WTC11 (cell line): ENCODE measurements around the gene NUDT8. TPM values are rescaled to one million over a fixed set of nuclear protein-coding genes. Genes with fewer than 3 reads are reported as not detected.

Experiments
- ATAC-seq: fragments of 200-7000 bp; cut with Tn5 transposase; 2 replicates; pipeline ENCODE4 v1.10.0; 2021; ENCODE audit warnings: mild to moderate bottlenecking, moderate library complexity
- CTCF ChIA-PET: fragments of 300-600 bp; sonication (Branson Sonifier 250); formaldehyde crosslinking; loops from one replicate; lab custom pipeline; 2021; ENCODE audit warnings: antibody characterized with exemption; lab: Charles Lee
- POLR2A ChIA-PET: fragments of 350-600 bp; sonication (Branson Sonifier 250); formaldehyde crosslinking; loops from one replicate; lab custom pipeline; 2021; ENCODE audit warnings: antibody characterized with exemption; lab: Charles Lee
- DNase-seq: peaks from one replicate; pipeline ENCODE4 v3.0.0; 2021; ENCODE audit warnings: low spot score
- H3K27ac Mint-ChIP-seq: 2 replicates; pipeline ENCODE4 v1.8.0; 2021; ENCODE audit warnings: mixed read lengths
- H3K27me3 Mint-ChIP-seq: 2 replicates; pipeline ENCODE4 v1.8.0; 2021; ENCODE audit warnings: low read depth, mild to moderate bottlenecking, moderate library complexity, mixed read lengths
- H3K36me3 Mint-ChIP-seq: 2 replicates; pipeline ENCODE4 v1.8.0; 2021; ENCODE audit warnings: mixed read lengths
- H3K4me1 Mint-ChIP-seq: 2 replicates; pipeline ENCODE4 v1.8.0; 2022; ENCODE audit warnings: mixed read lengths
- H3K4me3 Mint-ChIP-seq: 2 replicates; pipeline ENCODE4 v1.8.0; 2021; ENCODE audit warnings: mild to moderate bottlenecking, moderate library complexity, mixed read lengths
- H3K9me3 Mint-ChIP-seq: 2 replicates; pipeline ENCODE4 v1.8.0; 2021; ENCODE audit warnings: mixed read lengths
- AFF4 ChIP-seq: sonication (generic); formaldehyde crosslinking; IDR thresholded peaks from 2 replicates; pipeline ENCODE4 v1.8.1; 2023; ENCODE audit warnings: mild to moderate bottlenecking, missing genetic modification reagents, borderline replicate concordance
- ATF2 ChIP-seq: sonication (generic); formaldehyde crosslinking; IDR thresholded peaks from 2 replicates; pipeline ENCODE4 v1.8.1; 2022; ENCODE audit warnings: low read depth, missing genetic modification reagents, borderline replicate concordance
- CREB1 ChIP-seq: sonication (generic); formaldehyde crosslinking; IDR thresholded peaks from 2 replicates; pipeline ENCODE4 v1.8.0; 2023; ENCODE audit warnings: mild to moderate bottlenecking, missing genetic modification reagents
- CREM ChIP-seq: sonication (generic); formaldehyde crosslinking; IDR thresholded peaks from 2 replicates; pipeline ENCODE4 v1.8.1; 2022; ENCODE audit warnings: mild to moderate bottlenecking, missing genetic modification reagents, moderate library complexity
- ERG ChIP-seq: fragments of 250-450 bp; sonication (Bioruptor Pico); IDR thresholded peaks from 2 replicates; pipeline ENCODE4 v1.8.0; 2021; ENCODE audit warnings: mild to moderate bottlenecking
- GTF2I ChIP-seq: fragments of 250-450 bp; sonication (Bioruptor Pico); conservative IDR thresholded peaks from 2 replicates; pipeline ENCODE4 v1.4.0; 2021; ENCODE audit warnings: mild to moderate bottlenecking
- HMGXB4 ChIP-seq: sonication (generic); formaldehyde crosslinking; IDR thresholded peaks from 2 replicates; pipeline ENCODE4 v1.8.1; 2023; ENCODE audit warnings: mild to moderate bottlenecking, moderate library complexity, missing genetic modification reagents
- MXD4 ChIP-seq: fragments of 250-450 bp; sonication (Bioruptor Pico); IDR thresholded peaks from 2 replicates; pipeline ENCODE4 v1.8.0; 2021; ENCODE audit warnings: mild to moderate bottlenecking, moderate library complexity, borderline replicate concordance
- OVOL2 ChIP-seq: fragments of 250-450 bp; sonication (Bioruptor Pico); IDR thresholded peaks from 2 replicates; pipeline ENCODE4 v1.9.0; 2021; ENCODE audit warnings: mild to moderate bottlenecking, borderline replicate concordance
- RELA ChIP-seq: sonication (generic); formaldehyde crosslinking; IDR thresholded peaks from 2 replicates; pipeline ENCODE4 v1.8.1; 2022; ENCODE audit warnings: missing genetic modification reagents, mild to moderate bottlenecking, borderline replicate concordance
- TEAD1 ChIP-seq: sonication (generic); formaldehyde crosslinking; IDR thresholded peaks from 2 replicates; pipeline ENCODE4 v1.8.0; 2022; ENCODE audit warnings: mild to moderate bottlenecking, missing genetic modification reagents
- TEAD4 ChIP-seq: sonication (generic); formaldehyde crosslinking; IDR thresholded peaks from 2 replicates; pipeline ENCODE4 v1.8.0; 2022; ENCODE audit warnings: mild to moderate bottlenecking, missing genetic modification reagents
- TP53 ChIP-seq: sonication (generic); formaldehyde crosslinking; IDR thresholded peaks from 2 replicates; pipeline ENCODE4 v1.8.1; 2023; ENCODE audit warnings: mild to moderate bottlenecking, missing genetic modification reagents
- ZBTB43 ChIP-seq: sonication (generic); formaldehyde crosslinking; IDR thresholded peaks from 2 replicates; pipeline ENCODE4 v1.8.1; 2023; ENCODE audit warnings: mild to moderate bottlenecking, missing genetic modification reagents
- ZNF317 ChIP-seq: sonication (generic); formaldehyde crosslinking; IDR thresholded peaks from 2 replicates; pipeline ENCODE4 v1.8.1; 2023; ENCODE audit warnings: low read depth, mild to moderate bottlenecking, moderate library complexity, missing genetic modification reagents, borderline replicate concordance
- ZNF425 ChIP-seq: fragments of 250-450 bp; sonication (Bioruptor Pico); conservative IDR thresholded peaks from 2 replicates; pipeline ENCODE4 v1.9.0; 2021; ENCODE audit warnings: mild to moderate bottlenecking
- ZNF512 ChIP-seq: sonication (generic); formaldehyde crosslinking; IDR thresholded peaks from 2 replicates; pipeline ENCODE4 v1.8.1; 2022; ENCODE audit warnings: missing genetic modification reagents, borderline replicate concordance
- total RNA-seq: library from RNA; stranded (reverse); gene quantifications from 3 replicates; pipeline ENCODE4 v1.2.3, GENCODE V29; 2021

NUDT8 gene
- total RNA-seq, 1 experiment from 2014 or later = 8.3 TPM

- Mint-ChIP-seq H3K4me1 (no peaks in the 10 kb centered on the region), H3K4me3 (no peak overlapping the region), H3K9me3 (peaks cover 34% of the 10 kb centered on the region), H3K36me3 (peaks cover 30% of the 10 kb centered on the region), H3K27me3 (no peaks in the 10 kb centered on the region; the same call in 1 of the 2 replicates), H3K27ac (no peak overlapping the region)
- CTCF ChIA-PET = interaction anchor here (1.8 kb wide), 1 partner anchor 11 kb away, joined by 5 read pairs; no protein-coding TSS in a partner anchor
- POLR2A ChIA-PET = no interaction called here
- DNase-seq = peak; percentile 7
- ATAC-seq = no peak
- TF ChIP-seq MXD4 (CRISPR knock-in tag) (no peak), RELA (CRISPR knock-in tag) (no peak), HMGXB4 (CRISPR knock-in tag) (no peak), ZBTB43 (no peak), ATF2 (CRISPR knock-in tag) (no peak), TEAD4 (CRISPR knock-in tag) (no peak)
- TF ChIP-seq, all 79 proteins: peak for 0
Measured at GRCh38 chr11:67656278-67656922, 26.7 kb upstream of the NUDT8 start.

- ChIA-PET POLR2A (no interaction called here), CTCF (interaction anchor here (1.0 to 1.8 kb wide), 2 partner anchors 9 to 40 kb away, joined by 4 to 5 read pairs; no protein-coding TSS in a partner anchor)
- TF ChIP-seq ERG (CRISPR knock-in tag) (no peak), ZNF512 (no peak), TEAD4 (CRISPR knock-in tag) (no peak), AFF4 (CRISPR knock-in tag) (no peak), GTF2I (no peak), TP53 (CRISPR knock-in tag) (no peak), ZNF425 (CRISPR knock-in tag) (no peak), ZNF317 (no peak), CREB1 (CRISPR knock-in tag) (no peak), OVOL2 (no peak), CREM (CRISPR knock-in tag) (no peak), TEAD1 (CRISPR knock-in tag) (no peak), MXD4 (CRISPR knock-in tag) (no peak), ZBTB43 (no peak)
- no peaks in the 10 kb centered on the region; the same call in 1 of the 2 replicates for H3K27me3 Mint-ChIP-seq
- no peak overlapping the region for H3K4me3 Mint-ChIP-seq
- peaks cover 33% of the 10 kb centered on the region for H3K9me3 Mint-ChIP-seq
- H3K36me3 Mint-ChIP-seq = peaks cover 29% of the 10 kb centered on the region
- DNase-seq (peak; percentile 1), ATAC-seq (no peak)
- peaks cover 4% of the 10 kb centered on the region for H3K4me1 Mint-ChIP-seq
- no peak overlapping the region for H3K27ac Mint-ChIP-seq
Measured at GRCh38 chr11:67654225-67654624, 24.5 kb upstream of the NUDT8 start.
